NCI-H1417 treated with DMSO at 0.1 percent for 48 hours (cell line): ENCODE data around the gene TUBB4A.
"Not testable (repeated sequence)": the region's sequence is repeated elsewhere in the genome, so short reads cannot be mapped to it uniquely, and the experiment has no call there.

Source experiments
- DNase-seq: peaks from one replicate; lab custom pipeline; 2025; lab: John Stamatoyannopoulos, UW

Gene TUBB4A

GRCh38 chr19:6524311-6524710, 22.2 kb upstream of the TUBB4A start:
- DNase-seq = no peak

GRCh38 chr19:6522712-6523111, 20.6 kb upstream of the TUBB4A start:
- DNase-seq = no peak

GRCh38 chr19:6521718-6522646, 19.9 kb upstream of the TUBB4A start:
- no peak for DNase-seq

GRCh38 chr19:6519289-6519688, 17.2 kb upstream of the TUBB4A start:
- no peak for DNase-seq

- no peak for DNase-seq
Measured at GRCh38 chr19:6518145-6518911, 16.2 kb upstream of the TUBB4A start.

GRCh38 chr19:6516659-6517291, 14.7 kb upstream of the TUBB4A start:
- peak; percentile 9 for DNase-seq

- DNase-seq = no peak
Measured at GRCh38 chr19:6516018-6516658, 14.0 kb upstream of the TUBB4A start.

- no peak for DNase-seq
Measured at GRCh38 chr19:6514926-6515544, 12.9 kb upstream of the TUBB4A start.

- no peak for DNase-seq
Measured at GRCh38 chr19:6514089-6514488, 12.0 kb upstream of the TUBB4A start.

- DNase-seq = no peak
Measured at GRCh38 chr19:6510618-6511017, 8.5 kb upstream of the TUBB4A start.

GRCh38 chr19:6509118-6509971, 7.2 kb upstream of the TUBB4A start:
- DNase-seq = no peak

GRCh38 chr19:6508028-6508771, 6.1 kb upstream of the TUBB4A start:
- DNase-seq = not testable (repeated sequence)

- DNase-seq = no peak
Measured at GRCh38 chr19:6503407-6504201, 1.5 kb upstream of the TUBB4A start.

- DNase-seq = no peak
Measured at GRCh38 chr19:6500837-6501739, 1.0 kb downstream of the TUBB4A start.

- DNase-seq = no peak
Measured at GRCh38 chr19:6499052-6499790, 2.9 kb downstream of the TUBB4A start.

- DNase-seq = no peak
Measured at GRCh38 chr19:6498294-6499036, 3.6 kb downstream of the TUBB4A start.

- no peak for DNase-seq
Measured at GRCh38 chr19:6495947-6496346, 6.2 kb downstream of the TUBB4A start.
